ENCODE data around the gene CRCP. TPM values are rescaled to one million over a fixed set of nuclear protein-coding genes. Genes with fewer than 3 reads are reported as not detected.
"Not testable (repeated sequence)": the region's sequence is repeated elsewhere in the genome, so short reads cannot be mapped to it uniquely, and the experiment has no call there.

CRCP gene
- total RNA-seq, 1 donor from 2014 or later, result 37.0 TPM

- no peak for DNase-seq (ENCODE audit: extremely low read depth, low read depth, low spot score)
Measured at GRCh38 chr7:66152371-66153191, 37.9 kb downstream of the CRCP start.

DNA sequence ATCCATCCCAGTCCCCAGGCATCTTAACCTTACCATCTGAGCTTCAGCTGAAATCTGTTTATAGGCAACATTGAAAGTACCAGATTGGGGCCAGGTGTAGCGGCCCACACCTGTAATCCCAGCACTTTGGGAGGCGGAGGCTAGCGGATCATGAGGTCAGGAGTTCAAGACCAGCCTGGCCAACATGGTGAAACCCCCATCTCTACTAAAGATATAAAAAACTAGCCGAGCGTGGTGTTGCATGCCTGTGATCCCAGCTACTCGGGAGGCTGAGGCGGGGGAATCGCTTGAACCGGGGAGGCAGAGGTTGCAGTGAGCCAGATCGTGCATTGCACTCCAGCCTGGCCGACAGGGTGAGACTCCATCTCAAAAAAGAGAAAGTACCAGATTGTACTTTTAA, 39.0 kb downstream of the CRCP start:
- DNase-seq (ENCODE audit: extremely low read depth, low read depth, low spot score), result no peak

DNA sequence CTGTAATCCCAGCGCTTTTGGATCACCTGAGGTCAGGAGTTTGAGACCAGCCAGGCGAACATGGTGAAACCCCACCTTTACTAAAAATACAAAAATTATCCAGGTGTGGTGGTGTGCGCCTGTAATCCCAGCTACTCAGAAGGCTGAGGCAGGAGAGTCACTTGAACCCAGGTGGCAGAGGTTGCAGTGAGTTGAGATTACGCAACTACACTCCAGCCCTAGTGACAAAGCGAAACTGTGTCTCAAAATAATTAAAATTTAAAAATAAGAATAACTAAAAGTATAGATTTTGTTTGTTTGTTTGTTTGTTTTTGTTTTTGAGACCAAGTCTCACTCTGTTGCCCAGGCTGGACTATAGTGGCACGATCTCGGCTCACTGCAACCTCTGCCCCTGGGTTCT, 41.4 kb downstream of the CRCP start:
- DNase-seq (ENCODE audit: extremely low read depth, low read depth, low spot score), result not testable (repeated sequence)

DNA sequence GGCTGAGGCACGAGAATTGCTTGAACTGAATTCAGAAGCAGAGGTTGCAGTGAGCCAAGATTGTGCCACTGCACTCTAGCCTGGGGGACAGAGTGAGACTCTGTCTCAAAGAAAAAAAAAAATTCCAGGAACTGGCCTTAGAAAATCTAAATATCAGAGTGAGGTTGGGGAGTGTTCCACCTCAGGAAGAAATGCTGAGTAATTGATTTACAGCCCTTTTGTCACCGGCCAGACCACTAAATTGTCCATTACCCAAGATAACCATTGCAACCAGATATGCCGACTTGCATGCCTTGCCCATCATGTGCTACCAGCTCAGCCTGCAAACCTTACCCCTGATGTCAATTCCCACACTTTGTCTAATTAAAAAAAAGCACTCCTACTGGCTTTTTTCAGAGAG, 42.4 kb downstream of the CRCP start:
- DNase-seq (ENCODE audit: extremely low read depth, low read depth, low spot score), result no peak

DNA sequence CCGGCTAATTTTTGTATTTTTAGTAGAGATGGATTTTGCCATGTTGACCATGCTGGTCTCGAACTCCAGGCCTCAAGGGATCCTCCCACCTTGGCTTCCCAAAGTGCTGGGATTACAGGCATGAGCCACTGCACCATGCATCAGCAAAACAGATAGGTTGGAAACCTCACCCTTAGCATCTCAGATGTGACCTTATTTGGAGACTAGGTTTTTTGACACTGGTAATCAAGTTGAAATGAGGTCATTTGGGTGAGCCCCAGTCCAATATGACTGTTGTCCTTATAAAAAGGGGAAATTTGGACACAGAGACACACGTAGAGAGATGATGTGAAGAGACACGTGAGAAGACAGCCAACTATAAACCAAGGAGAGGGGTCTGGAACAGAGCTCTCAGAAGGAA, 48.0 kb downstream of the CRCP start:
- no peak for DNase-seq (ENCODE audit: extremely low read depth, low read depth, low spot score)

GRCh38 chr7:66163186-66163610, 48.6 kb downstream of the CRCP start:
- DNase-seq (ENCODE audit: extremely low read depth, low read depth, low spot score), result no peak

DNA sequence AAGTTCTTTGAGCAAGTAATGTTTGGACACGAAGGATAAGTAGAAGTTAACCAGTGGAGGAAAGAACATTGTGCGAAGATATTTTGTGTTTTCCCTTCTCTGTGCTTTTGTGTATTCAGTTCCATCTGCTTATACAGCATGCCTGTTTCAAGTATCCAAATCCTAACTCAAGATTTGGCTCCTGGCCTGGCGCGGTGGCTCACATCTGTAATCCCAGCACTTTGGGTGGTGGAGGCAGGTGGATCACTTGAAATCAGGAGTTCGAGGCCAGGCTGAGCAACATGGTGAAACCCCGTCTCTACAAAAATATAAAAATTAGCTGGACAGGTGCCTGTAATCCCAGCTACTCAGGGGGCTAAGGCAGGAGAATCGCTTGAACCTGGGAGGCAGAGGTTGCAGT, 49.7 kb downstream of the CRCP start:
- no peak for DNase-seq (ENCODE audit: extremely low read depth, low read depth, low spot score)

GRCh38 chr7:66167773-66168387, 53.2 kb downstream of the CRCP start:
- DNase-seq (ENCODE audit: extremely low read depth, low read depth, low spot score), result peak; percentile 39

DNA sequence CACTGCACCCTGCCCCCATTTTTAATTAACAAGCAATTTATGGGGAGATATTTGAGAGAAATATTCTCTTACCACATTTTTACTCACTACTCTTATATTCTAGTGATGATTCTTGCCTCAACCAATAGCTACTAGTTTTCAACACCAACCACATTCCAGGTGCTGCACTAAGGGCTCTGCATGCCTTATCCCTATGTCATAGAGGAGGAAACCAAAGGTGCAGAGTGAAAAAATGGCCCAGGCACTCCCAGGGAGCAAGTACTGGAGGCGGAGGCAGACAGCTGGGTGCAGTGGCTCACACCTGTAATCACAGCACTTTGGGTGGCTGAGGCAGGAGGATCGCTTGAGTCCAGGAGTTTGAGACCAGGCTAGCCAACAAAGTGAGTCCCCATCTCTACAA, 55.0 kb downstream of the CRCP start:
- DNase-seq (ENCODE audit: extremely low read depth, low read depth, low spot score), result no peak

GRCh38 chr7:66170309-66171231, 55.9 kb downstream of the CRCP start:
- no peak for DNase-seq (ENCODE audit: extremely low read depth, low read depth, low spot score)

GRCh38 chr7:66172536-66173401, 58.1 kb downstream of the CRCP start:
- not testable (repeated sequence) for DNase-seq (ENCODE audit: extremely low read depth, low read depth, low spot score)

- no peak for DNase-seq (ENCODE audit: extremely low read depth, low read depth, low spot score)
Measured at GRCh38 chr7:66173856-66174255, 59.2 kb downstream of the CRCP start.

DNA sequence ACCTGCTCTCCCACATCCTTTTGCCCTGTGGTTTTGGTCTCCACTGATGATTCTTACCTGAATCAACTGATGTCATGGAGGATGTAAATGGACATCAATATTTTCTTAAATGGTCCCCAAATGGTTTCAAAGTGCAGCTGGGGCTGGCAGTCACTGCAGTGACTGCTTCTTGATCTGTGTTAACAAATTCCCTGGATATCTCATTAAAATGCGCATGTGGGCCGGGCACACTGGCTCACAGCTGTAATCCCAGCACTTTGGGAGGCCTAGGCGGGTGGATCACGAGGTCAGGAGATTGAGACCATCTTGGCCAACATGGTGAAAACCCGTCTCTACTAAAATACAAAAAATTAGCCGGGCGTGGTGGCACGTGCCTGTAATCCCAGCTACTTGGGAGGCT, 60.4 kb downstream of the CRCP start:
- not testable (repeated sequence) for DNase-seq (ENCODE audit: extremely low read depth, low read depth, low spot score)

DNA sequence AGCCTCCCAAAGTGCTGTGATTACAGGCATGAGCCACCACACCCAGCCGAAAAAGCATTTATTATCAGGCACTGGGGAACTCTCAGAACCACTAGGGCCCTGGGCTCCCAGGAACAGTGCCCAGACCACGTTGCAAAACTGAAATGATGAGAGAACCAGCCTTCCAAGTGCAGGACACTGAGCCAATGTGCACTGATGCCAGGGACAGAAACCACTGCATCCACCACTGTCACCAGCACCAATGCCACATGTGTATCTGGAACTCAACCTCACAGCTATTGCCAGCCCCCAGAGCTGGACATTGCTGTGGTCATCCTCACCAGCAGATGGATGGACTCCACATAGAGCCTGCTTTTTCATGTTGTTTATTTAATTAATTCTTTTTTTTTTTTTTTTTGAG, 62.3 kb downstream of the CRCP start:
- DNase-seq (ENCODE audit: extremely low read depth, low read depth, low spot score), result no peak

DNA sequence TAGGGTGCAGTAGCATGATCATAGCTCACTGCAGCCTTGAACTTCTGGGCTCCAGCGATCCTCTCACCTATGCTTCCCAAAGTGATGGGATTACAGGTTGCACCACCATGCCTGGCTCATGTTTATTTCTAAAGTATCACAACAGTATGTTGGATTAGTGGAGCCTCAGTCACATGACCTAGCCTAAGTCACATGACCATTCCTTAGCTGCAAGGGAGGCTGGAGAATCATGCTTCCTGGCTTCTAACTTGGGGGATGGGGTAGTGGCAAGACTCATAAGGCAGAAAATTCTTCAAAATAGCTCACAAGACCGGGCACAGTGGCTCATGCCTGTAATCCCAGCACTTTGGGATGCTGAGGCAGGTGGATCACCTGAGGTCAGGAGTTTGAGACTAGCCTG, 63.6 kb downstream of the CRCP start:
- no peak for DNase-seq (ENCODE audit: extremely low read depth, low read depth, low spot score)

DNA sequence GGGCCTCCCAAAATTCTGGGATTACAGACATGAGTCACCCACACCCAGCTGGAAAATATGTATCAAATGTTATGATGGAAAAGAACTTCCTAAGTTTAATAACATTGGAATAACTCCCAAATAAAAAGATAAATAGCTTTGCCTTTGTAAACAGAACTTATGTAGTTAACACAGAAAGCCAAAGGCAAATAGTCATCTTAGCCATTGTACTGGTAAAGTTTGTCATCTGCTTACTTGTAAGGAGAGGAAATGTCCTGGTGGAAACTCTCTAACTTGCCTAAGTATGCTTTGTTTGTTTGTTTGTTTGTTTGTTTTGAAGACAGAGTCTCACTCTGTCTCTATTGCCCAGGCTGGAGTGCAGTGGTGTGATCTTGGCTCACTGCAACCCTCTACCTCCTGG, 66.7 kb downstream of the CRCP start:
- no peak for DNase-seq (ENCODE audit: extremely low read depth, low read depth, low spot score)

- no peak for DNase-seq (ENCODE audit: extremely low read depth, low read depth, low spot score)
Measured at GRCh38 chr7:66181845-66182244, 67.2 kb downstream of the CRCP start.

GRCh38 chr7:66182920-66183319, 68.3 kb downstream of the CRCP start:
- no peak for DNase-seq (ENCODE audit: extremely low read depth, low read depth, low spot score)

DNA sequence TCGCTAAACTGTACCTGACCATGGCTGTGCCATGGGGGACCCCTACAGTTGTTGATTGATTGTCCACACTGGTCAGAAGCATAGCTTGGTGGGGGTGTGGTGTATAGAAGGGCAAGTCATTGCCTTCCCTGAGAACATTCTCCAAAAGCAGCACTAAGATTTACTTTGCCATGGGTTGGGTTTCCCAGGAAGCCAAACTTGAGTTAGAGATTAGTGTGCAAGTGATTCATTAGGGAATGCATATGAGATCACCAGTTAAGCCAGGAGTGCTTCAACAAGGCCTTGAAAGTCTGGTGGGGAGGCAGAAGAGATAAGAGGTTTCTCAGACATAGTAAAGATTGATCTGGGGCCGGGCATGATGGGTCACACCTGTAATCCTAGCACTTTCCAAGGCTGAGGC, 69.1 kb downstream of the CRCP start:
- no peak for DNase-seq (ENCODE audit: extremely low read depth, low read depth, low spot score)

DNA sequence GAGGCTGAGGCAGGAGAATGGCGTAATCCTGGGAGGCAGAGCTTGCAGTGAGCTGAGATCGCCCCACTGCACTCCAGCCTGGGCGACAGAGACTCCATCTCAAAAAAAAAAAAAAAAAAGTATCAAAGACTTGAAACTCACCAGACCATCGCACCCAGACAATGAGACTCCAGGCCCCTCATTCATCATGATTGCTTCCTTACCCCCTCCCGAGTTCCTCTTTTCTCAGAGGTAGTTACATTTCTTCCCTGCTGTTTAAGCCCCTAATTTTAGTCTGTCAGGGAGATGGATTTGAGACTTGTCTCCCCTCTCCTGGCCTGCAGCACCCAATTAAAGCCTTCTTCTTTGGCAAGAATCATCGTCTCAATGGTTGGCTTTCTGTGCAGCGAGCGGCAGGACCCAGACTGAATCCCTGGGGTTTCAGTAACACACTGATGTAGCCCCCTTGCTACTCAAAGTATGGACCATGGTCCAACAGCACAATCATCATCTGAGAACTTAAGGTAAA, 71.1 kb downstream of the CRCP start:
- DNase-seq (ENCODE audit: extremely low read depth, low read depth, low spot score), result no peak

Data from glomerular endothelial cell (primary cell).